WTC11 (cell line): ENCODE results near the gene KCNJ6.

Experiments used
- CTCF ChIP-seq: fragments of 200-600 bp; IDR thresholded peaks from 2 replicates; pipeline ENCODE4 v1.8.0; 2022; ENCODE audit warnings: antibody characterized with exemption
- ETV6 ChIP-seq: sonication (generic); formaldehyde crosslinking; IDR thresholded peaks from 2 replicates; pipeline ENCODE4 v1.8.1; 2022; ENCODE audit warnings: mild to moderate bottlenecking, missing genetic modification reagents
- FOXJ3 ChIP-seq: sonication (generic); formaldehyde crosslinking; IDR thresholded peaks from 2 replicates; pipeline ENCODE4 v1.9.0; 2021; ENCODE audit warnings: missing genetic modification reagents, mild to moderate bottlenecking, borderline replicate concordance
- IRF2 ChIP-seq: sonication (generic); formaldehyde crosslinking; IDR thresholded peaks from 2 replicates; pipeline ENCODE4 v1.8.0; 2022; ENCODE audit warnings: low read depth, missing genetic modification reagents, borderline replicate concordance
- MAX ChIP-seq: sonication (generic); formaldehyde crosslinking; IDR thresholded peaks from 2 replicates; pipeline ENCODE4 v1.8.0; 2022; ENCODE audit warnings: mild to moderate bottlenecking, missing genetic modification reagents
- MYBL2 ChIP-seq: sonication (generic); formaldehyde crosslinking; IDR thresholded peaks from 2 replicates; pipeline ENCODE4 v1.8.1; 2023; ENCODE audit warnings: mild to moderate bottlenecking, moderate library complexity, missing genetic modification reagents
- SP1 ChIP-seq: sonication (generic); formaldehyde crosslinking; conservative IDR thresholded peaks from 2 replicates; pipeline ENCODE4 v1.8.1; 2022; ENCODE audit warnings: missing genetic modification reagents
- TCF7 ChIP-seq: sonication (generic); formaldehyde crosslinking; IDR thresholded peaks from 2 replicates; pipeline ENCODE4 v1.8.0; 2022; ENCODE audit warnings: mild to moderate bottlenecking, low read depth, missing genetic modification reagents, moderate library complexity
- TP53 ChIP-seq: sonication (generic); formaldehyde crosslinking; IDR thresholded peaks from 2 replicates; pipeline ENCODE4 v1.8.1; 2023; ENCODE audit warnings: mild to moderate bottlenecking, missing genetic modification reagents
- USF2 ChIP-seq: sonication (generic); formaldehyde crosslinking; IDR thresholded peaks from 2 replicates; pipeline ENCODE4 v1.8.1; 2023; ENCODE audit warnings: mild to moderate bottlenecking, missing genetic modification reagents, moderate library complexity
- ZNF396 ChIP-seq: fragments of 250-450 bp; sonication (Bioruptor Pico); IDR thresholded peaks from 2 replicates; pipeline ENCODE4 v1.8.0; 2021; ENCODE audit warnings: mild to moderate bottlenecking, moderate library complexity, borderline replicate concordance

GRCh38 chr21:37771181-37771580 is 145.1 kb downstream of the KCNJ6 start:
- TF ChIP-seq FOXJ3 (CRISPR knock-in tag): no peak
- no peak for TF ChIP-seq IRF2
- TF ChIP-seq TP53 (CRISPR knock-in tag): no peak
- no peak for TF ChIP-seq MYBL2 (CRISPR knock-in tag)
- TF ChIP-seq CTCF: no peak
- TF ChIP-seq USF2 (CRISPR knock-in tag): no peak
- TF ChIP-seq ZNF396: no peak
- TF ChIP-seq ETV6 (CRISPR knock-in tag): no peak
- no peak for TF ChIP-seq TCF7 (CRISPR knock-in tag)
- no peak for TF ChIP-seq SP1 (CRISPR knock-in tag)
- no peak for TF ChIP-seq MAX (CRISPR knock-in tag)
